NOMO-1 treated with DMSO at 0.1 percent for 48 hours (cell line): ENCODE results near the gene TMEM181.
"Not testable (repeated sequence)": the region's sequence is repeated elsewhere in the genome, so short reads cannot be mapped to it uniquely, and the experiment has no call there.

Source experiments
- DNase-seq: peaks from one replicate; lab custom pipeline; 2025; ENCODE audit not compliant: unreplicated experiment; lab: John Stamatoyannopoulos, UW

Gene TMEM181

GRCh38 chr6:158536891-158537798, 22.7 kb upstream of the TMEM181 start:
- no peak for DNase-seq

GRCh38 chr6:158538741-158539140, 21.1 kb upstream of the TMEM181 start:
- no peak for DNase-seq

GRCh38 chr6:158539413-158539812, 20.5 kb upstream of the TMEM181 start:
- DNase-seq = no peak

- DNase-seq = no peak
Observed at GRCh38 chr6:158539881-158540280, 20.0 kb upstream of the TMEM181 start.

GRCh38 chr6:158543606-158544185, 16.2 kb upstream of the TMEM181 start:
- DNase-seq = no peak

GRCh38 chr6:158544428-158544827, 15.5 kb upstream of the TMEM181 start:
- no peak for DNase-seq

GRCh38 chr6:158545043-158545966, 14.6 kb upstream of the TMEM181 start:
- DNase-seq = no peak

- no peak for DNase-seq
Observed at GRCh38 chr6:158548418-158549161, 11.3 kb upstream of the TMEM181 start.

- DNase-seq = no peak
Observed at GRCh38 chr6:158552055-158552795, 7.7 kb upstream of the TMEM181 start.

- DNase-seq = no peak
Observed at GRCh38 chr6:158552796-158553138, 7.1 kb upstream of the TMEM181 start.

- no peak for DNase-seq
Observed at GRCh38 chr6:158554611-158555361, 5.1 kb upstream of the TMEM181 start.

GRCh38 chr6:158556113-158556512, 3.8 kb upstream of the TMEM181 start:
- no peak for DNase-seq

- DNase-seq = not testable (repeated sequence)
Observed at GRCh38 chr6:158557110-158557509, 2.8 kb upstream of the TMEM181 start.

GRCh38 chr6:158557927-158558326, 2.0 kb upstream of the TMEM181 start:
- DNase-seq = no peak

- DNase-seq = no peak
Observed at GRCh38 chr6:158558415-158559306, 1.2 kb upstream of the TMEM181 start.

GRCh38 chr6:158559338-158559894, 475 bp upstream of the TMEM181 start:
- no peak for DNase-seq

GRCh38 chr6:158560836-158561320, 987 bp downstream of the TMEM181 start:
- no peak for DNase-seq

- no peak for DNase-seq
Observed at GRCh38 chr6:158561321-158561884, 1.5 kb downstream of the TMEM181 start.
